ENCODE measurements around the gene PCBP2.

The PCBP2 gene

DNA sequence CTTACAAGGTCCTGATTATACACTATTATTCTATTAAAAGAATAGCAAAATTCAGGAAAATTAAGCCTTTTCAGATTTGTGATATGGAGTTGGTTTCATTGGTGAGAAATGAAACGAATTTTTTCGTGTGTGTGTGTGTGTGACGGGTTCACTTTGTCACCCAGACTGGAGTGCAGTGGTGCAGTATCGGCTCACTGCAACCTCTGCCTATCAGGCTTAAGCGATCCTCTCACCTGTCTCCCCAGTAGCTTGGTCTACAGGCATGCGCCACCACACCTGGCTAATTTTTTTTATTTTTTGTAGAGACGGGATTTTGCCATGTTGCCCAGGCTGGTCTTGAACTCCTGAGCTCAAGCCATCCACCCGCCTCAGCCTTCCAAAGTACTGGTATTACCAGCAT is 9.7 kb downstream of the PCBP2 start:
- Histone ChIP-seq H3K4me3 (replicated peaks; ENCODE audit: low read depth, low read length) (no peak overlapping the region), H3K36me3 (ENCODE audit: control insufficient read depth, insufficient read depth, low read length) (peaks cover 56% of the 10 kb centered on the region), H3K27me3 (replicated peaks; ENCODE audit: control insufficient read depth, insufficient read depth, low read length) (no peaks in the 10 kb centered on the region)
- TF ChIP-seq, protein P1, sequence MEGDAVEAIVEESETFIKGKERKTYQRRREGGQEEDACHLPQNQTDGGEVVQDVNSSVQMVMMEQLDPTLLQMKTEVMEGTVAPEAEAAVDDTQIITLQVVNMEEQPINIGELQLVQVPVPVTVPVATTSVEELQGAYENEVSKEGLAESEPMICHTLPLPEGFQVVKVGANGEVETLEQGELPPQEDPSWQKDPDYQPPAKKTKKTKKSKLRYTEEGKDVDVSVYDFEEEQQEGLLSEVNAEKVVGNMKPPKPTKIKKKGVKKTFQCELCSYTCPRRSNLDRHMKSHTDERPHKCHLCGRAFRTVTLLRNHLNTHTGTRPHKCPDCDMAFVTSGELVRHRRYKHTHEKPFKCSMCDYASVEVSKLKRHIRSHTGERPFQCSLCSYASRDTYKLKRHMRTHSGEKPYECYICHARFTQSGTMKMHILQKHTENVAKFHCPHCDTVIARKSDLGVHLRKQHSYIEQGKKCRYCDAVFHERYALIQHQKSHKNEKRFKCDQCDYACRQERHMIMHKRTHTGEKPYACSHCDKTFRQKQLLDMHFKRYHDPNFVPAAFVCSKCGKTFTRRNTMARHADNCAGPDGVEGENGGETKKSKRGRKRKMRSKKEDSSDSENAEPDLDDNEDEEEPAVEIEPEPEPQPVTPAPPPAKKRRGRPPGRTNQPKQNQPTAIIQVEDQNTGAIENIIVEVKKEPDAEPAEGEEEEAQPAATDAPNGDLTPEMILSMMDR (IDR thresholded peaks at IDR 0.05; ENCODE audit: insufficient read depth, low read length, poor library complexity, severe bottlenecking), result no peak
- no peak for DNase-seq (ENCODE audit: extremely low read depth, insufficient read length)

DNA sequence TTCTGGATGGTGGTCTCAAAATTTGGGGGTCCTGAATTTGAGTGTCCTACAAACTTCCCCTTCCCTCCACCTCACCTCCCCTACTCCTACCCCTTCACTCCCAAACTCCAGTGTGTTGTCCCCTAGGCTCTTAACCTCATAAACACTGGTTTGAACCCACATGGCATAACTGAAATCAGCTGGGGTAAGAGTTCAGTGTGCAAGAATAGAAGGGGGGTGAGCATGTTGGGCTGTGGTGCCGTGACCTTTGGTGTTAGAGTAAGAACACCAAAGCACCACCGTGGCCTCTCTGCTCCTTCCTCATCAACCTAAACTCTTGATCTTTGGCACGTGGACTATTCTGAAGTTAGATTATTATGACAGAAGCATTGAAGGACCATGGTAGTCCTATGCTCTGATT is 11.0 kb downstream of the PCBP2 start:
- no peak overlapping the region for H3K4me3 ChIP-seq (replicated peaks; ENCODE audit: low read depth, low read length)
- no peaks in the 10 kb centered on the region for H3K27me3 ChIP-seq (replicated peaks; ENCODE audit: control insufficient read depth, insufficient read depth, low read length)
- H3K36me3 ChIP-seq (ENCODE audit: control insufficient read depth, insufficient read depth, low read length), result peaks cover 61% of the 10 kb centered on the region
- no peak for DNase-seq (ENCODE audit: extremely low read depth, insufficient read length)
- TF ChIP-seq, protein P1 (IDR thresholded peaks at IDR 0.05; ENCODE audit: insufficient read depth, low read length, poor library complexity, severe bottlenecking), result no peak

DNA sequence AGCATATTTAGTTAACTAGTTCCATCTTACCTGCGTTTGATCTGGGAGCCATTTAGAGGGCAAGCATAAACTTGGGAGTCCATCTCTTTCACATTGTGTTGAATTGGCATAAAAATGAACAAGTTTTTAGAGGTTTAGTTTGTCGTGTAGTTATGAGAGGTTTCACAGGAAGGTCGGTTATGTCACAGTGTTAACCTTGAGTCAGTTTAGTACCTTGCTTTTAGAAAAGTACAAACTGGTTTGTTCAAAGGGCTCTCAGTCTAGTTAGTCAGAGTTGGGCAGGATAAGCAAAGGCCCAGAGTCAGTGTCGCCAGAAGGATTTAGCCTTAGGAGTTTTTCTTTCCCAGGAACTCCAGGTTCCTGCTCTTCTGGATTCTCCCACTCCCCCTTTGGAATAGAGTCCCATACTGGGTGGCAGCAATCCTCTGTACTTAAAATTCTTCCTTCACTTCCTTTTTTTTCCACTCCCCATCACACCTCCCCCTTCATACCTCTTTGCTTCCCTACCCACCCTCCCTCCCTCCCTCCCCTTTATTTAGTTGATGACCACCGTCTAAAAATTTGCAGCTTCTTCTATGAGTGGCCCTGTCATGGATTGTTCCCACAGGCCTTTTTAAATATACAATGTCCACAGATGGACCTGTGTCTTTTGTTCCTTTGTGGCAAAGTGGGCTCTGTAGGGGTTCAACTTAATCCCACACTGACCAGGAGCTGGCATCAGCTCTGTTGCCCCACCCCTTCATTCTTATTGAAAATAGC is 12.1 kb downstream of the PCBP2 start:
- Histone ChIP-seq H3K4me3 (replicated peaks; ENCODE audit: low read depth, low read length) (no peak overlapping the region), H3K36me3 (ENCODE audit: control insufficient read depth, insufficient read depth, low read length) (peaks cover 63% of the 10 kb centered on the region), H3K27me3 (replicated peaks; ENCODE audit: control insufficient read depth, insufficient read depth, low read length) (no peaks in the 10 kb centered on the region)
- TF ChIP-seq, protein P1 (IDR thresholded peaks at IDR 0.05; ENCODE audit: insufficient read depth, low read length, poor library complexity, severe bottlenecking), result no peak
- DNase-seq (ENCODE audit: extremely low read depth, insufficient read length), result no peak

DNA sequence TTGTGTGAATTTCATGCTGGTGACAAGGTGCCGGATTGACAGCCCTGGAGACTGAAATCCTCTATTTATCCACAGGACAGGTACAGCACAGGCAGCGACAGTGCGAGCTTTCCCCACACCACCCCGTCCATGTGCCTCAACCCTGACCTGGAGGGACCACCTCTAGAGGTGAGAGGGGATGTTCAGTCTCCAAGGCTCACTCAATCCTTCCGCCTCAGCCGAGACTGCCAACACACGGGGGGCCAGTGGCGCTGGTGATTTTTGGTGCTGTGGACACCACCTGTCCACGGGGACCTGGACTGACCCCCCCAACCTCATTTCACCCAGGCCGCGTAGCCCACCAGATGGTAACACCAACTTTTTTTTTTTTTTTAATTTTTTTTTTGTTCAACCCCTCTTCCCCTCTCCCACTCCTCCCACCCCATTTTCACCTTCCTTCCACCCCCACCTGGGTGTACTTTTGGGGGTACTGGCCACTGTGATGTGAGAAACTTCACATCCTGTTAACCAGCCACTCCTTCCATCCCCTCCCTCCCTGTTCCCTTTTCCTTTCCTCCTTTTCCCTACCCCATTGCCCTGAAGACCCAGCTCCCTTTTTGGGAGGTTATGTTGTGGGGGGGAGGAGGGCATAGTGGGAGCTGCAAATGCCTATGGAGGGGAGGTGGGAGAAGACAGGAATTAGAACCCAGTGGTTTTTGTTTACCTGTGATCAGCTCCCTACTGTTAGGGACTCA is 12.9 kb downstream of the PCBP2 start:
- peaks cover 62% of the 10 kb centered on the region for H3K36me3 ChIP-seq (ENCODE audit: control insufficient read depth, insufficient read depth, low read length)
- DNase-seq (ENCODE audit: extremely low read depth, insufficient read length), result no peak
- no peaks in the 10 kb centered on the region for H3K27me3 ChIP-seq (replicated peaks; ENCODE audit: control insufficient read depth, insufficient read depth, low read length)
- TF ChIP-seq, protein P1 (IDR thresholded peaks at IDR 0.05; ENCODE audit: insufficient read depth, low read length, poor library complexity, severe bottlenecking), result no peak
- H3K4me3 ChIP-seq (replicated peaks; ENCODE audit: low read depth, low read length), result no peak overlapping the region

DNA sequence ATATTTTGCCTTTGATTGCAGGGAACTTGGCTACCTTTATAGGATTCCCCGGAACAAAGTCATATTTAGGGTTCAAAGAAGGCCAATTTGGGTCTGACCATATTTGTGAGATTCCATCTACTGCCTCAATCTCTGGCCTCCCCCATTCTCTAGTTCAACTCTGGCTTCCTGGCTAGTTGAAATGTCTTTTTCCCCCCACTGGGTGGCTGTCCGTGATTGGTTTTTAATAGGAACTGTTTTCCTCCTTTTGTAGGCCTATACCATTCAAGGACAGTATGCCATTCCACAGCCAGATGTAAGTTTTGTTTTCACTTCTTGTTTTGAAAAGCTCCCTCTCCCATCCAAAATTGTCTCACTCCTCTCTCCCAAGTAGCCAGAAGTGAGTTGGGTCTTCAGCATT is 13.8 kb downstream of the PCBP2 start:
- no peaks in the 10 kb centered on the region for H3K27me3 ChIP-seq (replicated peaks; ENCODE audit: control insufficient read depth, insufficient read depth, low read length)
- peaks cover 60% of the 10 kb centered on the region for H3K36me3 ChIP-seq (ENCODE audit: control insufficient read depth, insufficient read depth, low read length)
- H3K4me3 ChIP-seq (replicated peaks; ENCODE audit: low read depth, low read length), result no peak overlapping the region
- DNase-seq (ENCODE audit: extremely low read depth, insufficient read length), result no peak
- TF ChIP-seq, protein P1 (IDR thresholded peaks at IDR 0.05; ENCODE audit: insufficient read depth, low read length, poor library complexity, severe bottlenecking), result no peak
